Fibroblast of villous mesenchyme (primary cell): ENCODE measurements around the gene UMODL1. TPM values are rescaled to one million over a fixed set of nuclear protein-coding genes. Genes with fewer than 3 reads are reported as not detected.

Experiments
- DNase-seq: peaks from one replicate; pipeline ENCODE4 v3.0.0-alpha.2; 2010; ENCODE audit warnings: low read depth
- H3K4me3 ChIP-seq: 2 replicates; pipeline ENCODE4 v1.5.1; 2011; ENCODE audit warnings: low read depth, mild to moderate bottlenecking, low read length
- total RNA-seq: library from RNA; depleted of rRNA; stranded (reverse); fragments of >200 nt; gene quantifications from 2 replicates; pipeline ENCODE4 v1.2.3, GENCODE V29; 2012
- TF ChIP-seq, protein P1 (sequence below): IDR thresholded peaks from 2 replicates; pipeline ENCODE4 v1.5.1; 2012; ENCODE audit warnings: low read depth, mild to moderate bottlenecking, low read length; ENCODE audit not compliant: insufficient read depth

Gene UMODL1
- total RNA-seq, 1 donor, result not detected

DNA sequence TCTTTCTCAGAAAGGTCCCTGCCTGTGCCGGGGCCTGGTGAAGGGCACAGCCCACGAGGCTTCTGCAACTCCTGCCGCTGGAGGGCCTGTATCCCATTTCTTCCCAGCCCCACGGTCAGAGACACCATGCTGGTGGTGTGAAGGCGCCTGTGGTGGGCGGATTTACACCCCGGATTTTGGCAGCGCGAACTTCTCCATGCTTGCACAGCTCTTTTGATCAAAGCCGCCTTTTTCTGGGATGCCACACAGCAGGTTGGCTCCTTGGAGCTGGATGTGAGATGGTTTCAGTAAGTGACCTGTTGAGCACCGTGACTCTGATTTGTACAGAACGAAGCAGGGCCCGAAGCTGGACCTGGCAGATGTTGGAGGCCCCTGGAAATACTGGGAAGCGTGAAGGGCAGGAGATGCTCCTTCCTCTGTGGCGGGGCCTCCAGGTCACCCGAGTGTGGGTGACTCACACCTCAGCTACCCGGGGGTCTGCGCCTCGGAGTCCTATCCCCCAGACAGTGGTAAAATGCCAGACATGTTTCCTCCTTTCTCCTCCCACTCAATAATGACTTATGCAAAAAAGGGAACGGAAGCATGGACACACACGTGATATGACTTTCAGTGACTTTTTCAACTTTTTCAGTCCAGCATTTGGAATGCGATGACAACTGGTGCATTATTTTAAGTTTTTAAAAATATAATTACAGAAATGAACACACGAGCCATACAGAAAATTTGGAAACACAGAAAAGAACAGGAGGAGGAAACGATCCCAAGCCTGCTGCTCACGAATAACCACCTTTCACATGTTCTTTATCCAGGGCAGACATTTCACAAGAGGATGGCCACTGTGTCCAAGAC lies 9.0 kb downstream of the UMODL1 start:
- TF ChIP-seq, protein P1, sequence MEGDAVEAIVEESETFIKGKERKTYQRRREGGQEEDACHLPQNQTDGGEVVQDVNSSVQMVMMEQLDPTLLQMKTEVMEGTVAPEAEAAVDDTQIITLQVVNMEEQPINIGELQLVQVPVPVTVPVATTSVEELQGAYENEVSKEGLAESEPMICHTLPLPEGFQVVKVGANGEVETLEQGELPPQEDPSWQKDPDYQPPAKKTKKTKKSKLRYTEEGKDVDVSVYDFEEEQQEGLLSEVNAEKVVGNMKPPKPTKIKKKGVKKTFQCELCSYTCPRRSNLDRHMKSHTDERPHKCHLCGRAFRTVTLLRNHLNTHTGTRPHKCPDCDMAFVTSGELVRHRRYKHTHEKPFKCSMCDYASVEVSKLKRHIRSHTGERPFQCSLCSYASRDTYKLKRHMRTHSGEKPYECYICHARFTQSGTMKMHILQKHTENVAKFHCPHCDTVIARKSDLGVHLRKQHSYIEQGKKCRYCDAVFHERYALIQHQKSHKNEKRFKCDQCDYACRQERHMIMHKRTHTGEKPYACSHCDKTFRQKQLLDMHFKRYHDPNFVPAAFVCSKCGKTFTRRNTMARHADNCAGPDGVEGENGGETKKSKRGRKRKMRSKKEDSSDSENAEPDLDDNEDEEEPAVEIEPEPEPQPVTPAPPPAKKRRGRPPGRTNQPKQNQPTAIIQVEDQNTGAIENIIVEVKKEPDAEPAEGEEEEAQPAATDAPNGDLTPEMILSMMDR, result no peak
- DNase-seq, result no peak
- no peak overlapping the region for H3K4me3 ChIP-seq

DNA sequence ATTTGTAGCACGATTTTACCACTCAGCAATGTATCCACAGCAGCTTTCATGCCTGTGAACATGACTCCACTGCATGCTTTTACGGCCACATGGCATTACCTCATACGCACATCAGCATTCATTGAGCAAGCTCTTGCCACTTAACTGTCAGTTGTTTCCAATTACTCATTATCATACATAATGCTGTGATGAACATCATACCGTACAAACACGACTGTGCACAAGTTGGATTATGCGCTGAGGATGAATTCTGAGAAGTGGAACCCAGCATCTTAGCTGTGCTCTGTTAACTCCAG lies 9.6 kb downstream of the UMODL1 start:
- H3K4me3 ChIP-seq, result no peak overlapping the region
- TF ChIP-seq, protein P1, result no peak
- peak; percentile 91 for DNase-seq

DNA sequence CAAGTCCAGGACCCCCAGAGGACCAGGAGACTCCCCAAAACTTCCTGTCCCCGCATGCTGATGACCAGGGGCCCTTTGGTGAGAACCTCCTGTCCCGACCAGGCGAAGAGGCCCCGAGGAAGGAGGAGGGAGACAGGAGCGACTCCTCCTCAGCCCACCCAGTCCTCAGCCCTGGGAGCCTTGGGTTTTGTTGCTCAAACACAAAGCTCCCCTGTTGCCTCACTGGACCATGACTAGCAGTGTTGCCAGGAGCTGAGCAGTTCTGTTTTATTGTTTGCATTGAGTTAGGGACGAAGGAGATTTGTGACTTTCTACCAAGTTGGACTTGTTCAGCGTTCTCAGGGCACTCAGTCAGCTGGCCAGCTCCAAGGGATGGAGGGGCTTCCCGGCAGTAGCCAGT lies 10.0 kb downstream of the UMODL1 start:
- TF ChIP-seq, protein P1, result no peak
- no peak overlapping the region for H3K4me3 ChIP-seq
- peak; percentile 29 for DNase-seq

DNA sequence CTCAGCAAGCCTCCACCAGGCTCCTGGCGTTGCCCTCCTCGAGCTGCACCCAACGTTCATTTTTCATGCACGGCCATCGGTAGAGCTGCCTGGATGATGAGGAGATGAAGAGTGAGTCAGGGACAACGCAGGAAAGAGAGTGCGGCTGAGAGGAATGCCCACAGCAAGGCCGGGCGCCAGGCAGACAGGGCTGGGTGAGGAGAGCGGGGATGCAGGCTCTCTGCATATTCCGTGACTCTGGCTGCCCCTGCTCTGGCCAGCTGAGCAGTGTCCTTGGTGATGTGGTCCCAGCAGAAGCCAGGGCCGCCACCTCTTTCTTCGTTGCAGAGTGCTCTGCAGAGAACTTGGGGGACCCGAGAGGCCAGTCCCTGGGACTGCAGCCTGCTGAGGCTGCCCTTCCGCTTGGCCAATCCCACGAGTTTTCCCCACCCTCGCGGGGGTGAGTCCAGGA lies 10.8 kb downstream of the UMODL1 start:
- no peak overlapping the region for H3K4me3 ChIP-seq
- no peak for DNase-seq
- TF ChIP-seq, protein P1, result no peak

DNA sequence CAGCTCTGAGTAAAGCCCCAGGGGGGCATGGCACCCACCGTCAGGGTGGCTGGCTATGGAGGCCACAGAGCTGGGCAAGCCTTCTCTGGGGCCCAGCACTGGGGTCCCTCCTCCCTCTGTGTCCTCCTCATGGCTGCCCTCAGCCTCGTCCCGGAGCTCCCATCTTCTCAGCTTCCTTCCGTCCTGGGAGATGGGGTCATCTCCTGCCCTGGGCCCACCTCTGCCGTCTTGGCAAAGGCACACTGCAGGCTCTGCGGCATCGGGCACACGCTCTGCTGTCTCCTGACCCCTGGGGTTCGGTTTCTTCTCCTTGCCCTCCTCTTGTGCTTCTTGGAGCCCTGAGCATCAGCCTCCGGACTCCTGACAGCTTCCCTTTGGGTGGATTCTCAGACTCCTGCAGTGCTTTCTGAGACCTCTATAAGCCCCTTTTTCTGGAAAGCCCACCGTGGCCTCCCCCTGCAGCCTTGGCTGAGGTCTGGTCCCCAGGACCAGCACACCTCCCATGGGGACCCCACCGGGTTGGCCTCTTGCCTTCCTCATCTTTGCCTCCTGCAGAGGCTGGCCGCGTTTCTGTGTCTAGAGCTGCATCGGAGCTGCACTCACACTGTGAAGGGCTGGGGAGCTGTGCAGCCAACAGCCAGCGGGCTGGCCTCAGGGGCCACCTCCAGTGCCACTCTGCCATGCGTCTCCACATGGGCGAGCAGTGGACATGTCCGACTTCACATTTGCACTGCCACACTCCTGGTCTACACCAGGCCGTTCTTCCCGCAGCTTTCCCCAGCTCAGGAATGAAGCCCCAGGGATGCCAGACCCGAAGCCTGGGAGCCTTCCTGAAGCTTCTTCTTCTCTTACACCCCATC lies 11.6 kb downstream of the UMODL1 start:
- H3K4me3 ChIP-seq, result no peak overlapping the region
- TF ChIP-seq, protein P1, result no peak
- no peak for DNase-seq

DNA sequence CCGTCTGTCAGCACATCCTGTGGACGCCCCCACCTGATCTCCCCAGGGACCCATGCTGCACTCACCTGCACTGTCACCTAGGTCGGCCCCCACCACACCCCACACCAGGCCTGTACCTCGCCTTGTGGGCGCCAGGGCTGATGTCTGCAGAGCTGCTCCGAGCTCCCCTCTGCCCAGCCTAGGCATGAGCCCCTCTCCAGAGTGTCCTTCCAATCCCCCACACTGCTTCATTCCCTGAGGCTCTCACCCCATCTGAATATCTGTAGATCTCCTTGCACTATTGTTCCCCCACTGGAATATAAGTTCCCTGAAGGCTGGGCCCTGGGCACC lies 12.2 kb downstream of the UMODL1 start:
- no peak overlapping the region for H3K4me3 ChIP-seq
- no peak for DNase-seq
- TF ChIP-seq, protein P1, result no peak
